GM12875 (cell line): ENCODE data around the gene KIF4B.
"Not testable (repeated sequence)": the region's sequence is repeated elsewhere in the genome, so short reads cannot be mapped to it uniquely, and the experiment has no call there.

Source experiments
- H3K4me3 ChIP-seq: one replicate; pipeline ENCODE4 v1.5.1; 2011; ENCODE audit warnings: low read depth, low read length, control low read depth
- TF ChIP-seq, protein P1 (sequence below): IDR thresholded peaks from 2 replicates; pipeline ENCODE4 v1.5.1; 2011; ENCODE audit warnings: low read depth, mild to moderate bottlenecking, control low read depth, inconsistent platforms, low read length, moderate library complexity, borderline replicate concordance; ENCODE audit not compliant: insufficient read depth

KIF4B gene

DNA sequence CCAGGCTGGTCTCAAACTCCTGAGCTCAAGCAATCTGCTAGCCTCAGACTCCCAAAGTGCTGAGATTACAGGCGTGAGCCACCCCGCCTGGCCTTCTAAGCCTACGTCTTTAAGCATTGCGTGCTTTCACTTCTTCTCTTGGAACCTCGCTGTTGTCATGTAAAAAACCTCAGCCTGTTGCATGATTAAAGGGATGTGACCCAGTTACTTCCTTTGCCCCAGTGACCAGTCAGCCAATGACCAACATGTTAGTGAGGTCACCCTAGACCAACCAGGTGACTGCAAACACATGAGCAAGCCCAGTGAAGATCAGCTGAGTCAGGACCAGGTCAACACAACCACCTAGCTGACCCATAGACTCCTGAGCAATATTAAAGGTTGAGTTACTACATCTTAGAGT, 10.5 kb downstream of the KIF4B start:
- no peak overlapping the region for H3K4me3 ChIP-seq
- TF ChIP-seq, protein P1, sequence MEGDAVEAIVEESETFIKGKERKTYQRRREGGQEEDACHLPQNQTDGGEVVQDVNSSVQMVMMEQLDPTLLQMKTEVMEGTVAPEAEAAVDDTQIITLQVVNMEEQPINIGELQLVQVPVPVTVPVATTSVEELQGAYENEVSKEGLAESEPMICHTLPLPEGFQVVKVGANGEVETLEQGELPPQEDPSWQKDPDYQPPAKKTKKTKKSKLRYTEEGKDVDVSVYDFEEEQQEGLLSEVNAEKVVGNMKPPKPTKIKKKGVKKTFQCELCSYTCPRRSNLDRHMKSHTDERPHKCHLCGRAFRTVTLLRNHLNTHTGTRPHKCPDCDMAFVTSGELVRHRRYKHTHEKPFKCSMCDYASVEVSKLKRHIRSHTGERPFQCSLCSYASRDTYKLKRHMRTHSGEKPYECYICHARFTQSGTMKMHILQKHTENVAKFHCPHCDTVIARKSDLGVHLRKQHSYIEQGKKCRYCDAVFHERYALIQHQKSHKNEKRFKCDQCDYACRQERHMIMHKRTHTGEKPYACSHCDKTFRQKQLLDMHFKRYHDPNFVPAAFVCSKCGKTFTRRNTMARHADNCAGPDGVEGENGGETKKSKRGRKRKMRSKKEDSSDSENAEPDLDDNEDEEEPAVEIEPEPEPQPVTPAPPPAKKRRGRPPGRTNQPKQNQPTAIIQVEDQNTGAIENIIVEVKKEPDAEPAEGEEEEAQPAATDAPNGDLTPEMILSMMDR: no peak

DNA sequence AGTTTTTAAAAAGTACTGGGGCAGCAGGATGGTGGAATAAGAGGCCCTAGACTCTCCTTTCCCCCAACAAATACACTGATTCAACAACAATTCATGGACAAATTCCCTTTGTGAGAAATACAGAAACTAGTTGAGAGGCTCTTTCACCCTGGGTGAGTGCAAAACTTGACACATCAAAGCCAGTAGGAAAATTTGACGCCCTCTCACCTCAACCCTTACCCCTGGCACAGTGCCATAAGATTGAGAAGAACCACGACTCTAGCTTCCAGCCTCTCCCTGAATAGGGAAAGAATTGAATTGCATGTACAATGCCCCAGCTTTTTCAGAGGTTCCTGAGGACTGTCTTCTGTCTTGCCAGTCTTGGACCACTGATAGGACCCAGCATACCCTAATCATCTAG, 12.3 kb downstream of the KIF4B start:
- TF ChIP-seq, protein P1: no peak
- H3K4me3 ChIP-seq: no peak overlapping the region

DNA sequence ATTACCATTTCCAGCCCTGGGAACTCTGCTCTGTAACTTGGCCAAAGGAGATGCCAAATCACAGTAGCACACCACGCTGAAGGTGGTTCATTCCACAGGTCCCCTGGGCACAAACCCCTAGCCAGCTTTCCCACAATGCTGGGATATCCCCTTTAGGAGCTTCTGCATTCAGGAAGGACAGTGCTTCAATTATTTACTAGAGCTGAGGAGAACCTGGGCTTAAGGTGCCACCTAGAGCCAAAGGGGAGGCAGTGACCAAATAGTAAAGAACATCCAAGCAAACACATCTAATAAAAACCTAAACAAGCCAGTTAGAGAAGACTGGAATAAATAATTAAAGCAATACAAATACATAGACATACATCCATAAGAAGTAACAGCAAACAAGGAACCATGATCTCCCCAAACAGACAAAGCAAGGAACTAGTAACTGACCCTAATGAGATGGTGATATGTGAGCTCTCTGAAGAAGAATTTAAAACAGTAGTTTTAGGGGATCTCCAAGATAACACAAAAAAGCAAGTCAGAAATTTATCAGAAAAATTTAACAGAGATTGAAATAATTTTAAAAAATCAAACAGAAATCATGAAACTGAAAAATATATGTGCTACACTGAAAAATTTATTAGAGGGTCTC, 14.6 kb downstream of the KIF4B start:
- no peak overlapping the region for H3K4me3 ChIP-seq
- TF ChIP-seq, protein P1: peak; percentile 48; the same call in 1 of the 2 replicates

DNA sequence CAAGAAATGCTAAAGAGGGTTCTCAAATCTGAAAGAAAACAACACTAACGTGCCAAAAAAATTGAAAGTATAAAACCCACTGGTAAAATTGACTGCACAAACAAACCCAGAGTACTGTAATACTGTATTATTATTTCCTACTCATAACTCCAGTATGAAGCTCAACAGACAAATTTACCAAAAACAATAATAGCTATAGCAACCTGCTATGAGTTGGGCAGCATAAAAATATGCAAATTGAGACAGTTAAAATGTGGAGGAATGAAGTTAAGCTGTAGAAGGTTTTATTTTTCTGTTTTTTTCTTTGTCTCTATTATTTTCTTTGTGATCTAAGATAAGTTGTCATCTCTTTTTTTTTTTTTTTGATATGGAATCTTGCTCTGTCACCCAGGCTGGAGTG, 15.7 kb downstream of the KIF4B start:
- TF ChIP-seq, protein P1: no peak
- H3K4me3 ChIP-seq: no peak overlapping the region

DNA sequence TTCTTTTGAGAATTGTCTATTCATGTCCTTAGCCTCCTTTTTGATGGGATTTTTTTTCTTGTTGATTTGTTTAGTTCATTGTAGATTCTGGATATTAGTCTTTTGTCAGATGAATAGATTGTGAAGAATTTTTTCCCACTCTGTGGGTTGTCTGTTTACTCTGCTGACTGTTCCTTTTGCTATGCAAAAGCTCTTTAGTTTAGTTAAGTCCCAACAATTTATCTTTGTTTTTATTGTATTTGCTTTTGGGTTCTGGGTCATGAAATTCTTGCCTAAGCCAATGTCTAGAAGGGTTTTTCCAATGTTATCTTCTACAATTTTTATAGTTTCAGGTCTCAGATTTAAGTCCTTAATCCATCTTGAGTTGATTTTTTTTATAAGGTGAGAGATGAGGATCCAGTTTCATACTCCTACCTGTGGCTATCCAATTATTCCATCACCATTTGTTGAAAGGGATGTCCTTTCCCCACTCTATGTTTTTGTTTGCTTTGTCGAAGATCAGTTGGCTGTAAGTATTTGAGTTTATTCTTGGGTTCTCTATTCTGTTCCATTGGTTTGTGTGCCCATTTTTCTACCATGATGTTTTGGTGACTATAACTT, 20.7 kb downstream of the KIF4B start:
- H3K4me3 ChIP-seq: not testable (repeated sequence)

DNA sequence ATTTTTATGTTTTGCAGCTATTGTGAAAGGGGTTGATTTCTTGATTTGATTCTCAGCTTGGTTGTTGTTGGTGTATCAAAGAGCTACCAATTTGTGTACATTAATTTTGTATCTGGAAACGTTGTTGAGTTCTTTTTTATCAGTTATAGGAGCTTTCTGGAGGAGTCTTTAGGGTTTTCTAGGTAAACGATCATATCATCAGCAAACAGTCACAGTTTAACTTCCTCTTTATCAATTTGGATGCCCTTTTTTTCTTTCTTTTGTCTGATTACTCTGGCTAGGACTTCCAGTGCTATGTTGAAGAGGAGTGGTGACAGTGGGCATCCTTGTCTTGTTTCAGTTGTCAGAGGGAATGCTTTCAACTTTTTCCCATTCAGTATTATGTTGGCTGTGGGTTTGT, 21.5 kb downstream of the KIF4B start:
- not testable (repeated sequence) for H3K4me3 ChIP-seq

DNA sequence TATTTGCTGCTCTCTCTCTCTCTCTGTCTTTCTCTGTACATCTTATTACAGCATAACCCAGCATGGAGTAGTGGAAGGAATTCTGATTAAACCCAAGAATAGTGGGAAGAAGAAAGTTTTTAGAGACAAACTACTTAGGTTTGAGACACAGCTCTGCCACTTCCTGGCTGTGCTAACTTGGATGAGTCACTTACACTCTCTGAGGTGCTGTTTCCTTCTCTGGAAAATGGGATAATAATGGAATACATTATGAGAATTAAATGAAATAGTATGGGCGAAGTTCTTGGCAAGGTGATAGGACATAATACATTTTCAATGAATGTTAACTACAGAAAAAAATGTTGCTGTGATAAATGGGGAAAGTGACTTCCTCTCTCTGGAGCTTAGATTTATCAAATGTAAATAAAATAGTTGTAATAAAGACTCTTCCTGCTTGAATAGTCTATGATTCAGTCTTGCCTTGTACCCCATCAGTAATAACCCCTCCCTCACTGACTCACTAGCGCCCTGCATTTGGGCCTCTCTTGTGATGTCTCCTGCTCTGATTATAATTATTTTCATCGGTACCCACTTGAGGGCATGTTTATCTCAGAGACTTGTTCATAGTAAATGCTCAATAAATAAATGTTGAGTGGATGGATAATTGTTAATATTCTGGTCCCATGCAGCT, 27.6 kb downstream of the KIF4B start:
- TF ChIP-seq, protein P1: no peak
- no peak overlapping the region for H3K4me3 ChIP-seq

DNA sequence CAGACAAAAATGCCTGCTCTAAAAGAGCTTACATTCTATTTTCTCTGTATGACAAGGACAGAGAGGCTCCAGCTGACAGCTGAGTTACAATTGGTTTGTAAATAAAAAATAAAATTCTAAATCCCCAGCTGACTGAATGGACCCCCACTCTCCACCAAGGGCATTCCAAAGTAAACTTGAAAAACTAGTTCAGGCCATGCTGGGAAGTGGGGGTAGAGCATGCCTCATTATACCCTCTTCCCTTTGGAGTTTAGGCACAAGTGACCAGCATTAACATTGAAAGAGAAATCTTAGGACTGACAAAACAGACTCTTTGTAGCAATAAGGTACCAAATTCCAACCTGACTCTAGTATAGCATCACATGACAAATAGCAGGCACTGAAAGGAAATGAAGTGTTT, 31.0 kb downstream of the KIF4B start:
- H3K4me3 ChIP-seq: no peak overlapping the region
- TF ChIP-seq, protein P1: no peak
